ENCODE data around the gene LHPP.

Gene LHPP

DNA sequence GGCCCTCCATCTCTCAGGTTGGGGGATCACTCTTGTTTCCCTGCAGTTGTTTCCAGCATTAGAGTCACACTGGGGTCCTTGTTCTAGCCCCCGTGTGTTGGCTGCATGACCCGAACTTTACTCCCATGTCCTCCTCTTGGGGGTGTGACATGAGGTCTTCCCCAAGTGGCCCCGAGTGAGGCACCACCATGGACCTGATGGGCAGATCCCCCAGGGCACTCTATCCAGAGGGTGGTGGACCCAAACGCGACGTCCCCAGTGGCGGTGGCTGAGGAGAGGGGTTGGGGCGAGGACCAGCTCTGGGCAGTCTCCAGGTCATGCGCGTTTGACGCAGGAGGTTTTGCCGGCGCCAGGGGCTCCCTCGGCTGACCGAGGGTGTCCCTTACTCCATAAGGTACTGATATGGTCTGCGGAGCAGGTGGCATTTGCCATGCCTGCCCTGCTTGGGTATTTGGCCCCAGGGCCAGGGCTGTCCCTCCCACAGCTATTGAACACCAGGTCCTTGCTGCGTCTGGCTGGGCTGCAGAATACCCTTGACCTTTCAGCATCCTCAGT is 131.9 kb downstream of the LHPP start:
- Histone ChIP-seq H3F3A (ENCODE audit: insufficient read depth, low read length) (no peaks in the 10 kb centered on the region), H3K4me3 (ENCODE audit: low read depth, low read length, poor library complexity, severe bottlenecking) (no peak overlapping the region), H3K9me3 (ENCODE audit: low read length) (no peaks in the 10 kb centered on the region), H3K9me2 (ENCODE audit: low read depth, low read length) (no peaks in the 10 kb centered on the region), H3K79me2 (ENCODE audit: insufficient read depth, low read length) (no peaks in the 10 kb centered on the region), H3K27ac (ENCODE audit: low read depth, low read length, poor library complexity, severe bottlenecking) (no peak overlapping the region), H3K36me3 (ENCODE audit: insufficient read depth, low read length) (no peaks in the 10 kb centered on the region), H3K4me2 (ENCODE audit: low read length) (no peak overlapping the region), H2AFZ (ENCODE audit: low read length) (no peak overlapping the region), H4K20me1 (ENCODE audit: insufficient read depth, low read length) (no peaks in the 10 kb centered on the region), H3K4me1 (ENCODE audit: insufficient read depth, low read length, severe bottlenecking) (peaks cover 24% of the 10 kb centered on the region), H3K9ac (ENCODE audit: low read length) (no peak overlapping the region), H3K27me3 (ENCODE audit: insufficient read depth, low read length) (no peaks in the 10 kb centered on the region; the same call in 1 of the 2 replicates)
- TF ChIP-seq, protein P1, sequence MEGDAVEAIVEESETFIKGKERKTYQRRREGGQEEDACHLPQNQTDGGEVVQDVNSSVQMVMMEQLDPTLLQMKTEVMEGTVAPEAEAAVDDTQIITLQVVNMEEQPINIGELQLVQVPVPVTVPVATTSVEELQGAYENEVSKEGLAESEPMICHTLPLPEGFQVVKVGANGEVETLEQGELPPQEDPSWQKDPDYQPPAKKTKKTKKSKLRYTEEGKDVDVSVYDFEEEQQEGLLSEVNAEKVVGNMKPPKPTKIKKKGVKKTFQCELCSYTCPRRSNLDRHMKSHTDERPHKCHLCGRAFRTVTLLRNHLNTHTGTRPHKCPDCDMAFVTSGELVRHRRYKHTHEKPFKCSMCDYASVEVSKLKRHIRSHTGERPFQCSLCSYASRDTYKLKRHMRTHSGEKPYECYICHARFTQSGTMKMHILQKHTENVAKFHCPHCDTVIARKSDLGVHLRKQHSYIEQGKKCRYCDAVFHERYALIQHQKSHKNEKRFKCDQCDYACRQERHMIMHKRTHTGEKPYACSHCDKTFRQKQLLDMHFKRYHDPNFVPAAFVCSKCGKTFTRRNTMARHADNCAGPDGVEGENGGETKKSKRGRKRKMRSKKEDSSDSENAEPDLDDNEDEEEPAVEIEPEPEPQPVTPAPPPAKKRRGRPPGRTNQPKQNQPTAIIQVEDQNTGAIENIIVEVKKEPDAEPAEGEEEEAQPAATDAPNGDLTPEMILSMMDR (IDR thresholded peaks at IDR 0.05; ENCODE audit: low read length) = no peak
- TF ChIP-seq EZH2 (IDR thresholded peaks at IDR 0.05; ENCODE audit: borderline replicate concordance, low read length) = no peak

DNA sequence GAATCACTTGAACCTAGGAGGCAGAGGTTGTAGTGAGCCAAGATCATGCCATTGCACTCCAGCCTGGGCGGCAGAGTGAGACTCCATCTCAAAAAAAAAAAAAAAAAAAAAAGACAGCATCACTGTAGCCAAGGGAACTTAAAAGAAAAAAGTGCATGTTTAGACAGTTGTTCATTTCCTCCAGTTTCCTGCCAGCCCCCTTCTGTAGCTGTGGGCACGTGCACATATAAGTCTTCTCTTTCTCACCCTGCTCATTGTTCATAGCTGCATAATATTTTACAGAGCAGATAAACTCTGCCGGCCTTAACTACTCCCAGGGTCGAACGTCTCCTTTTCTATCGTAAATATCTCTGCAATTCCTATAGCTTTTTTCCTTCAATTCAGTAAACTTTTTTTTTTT is 132.6 kb downstream of the LHPP start:
- Histone ChIP-seq H3K27me3 (ENCODE audit: insufficient read depth, low read length) (no peaks in the 10 kb centered on the region; the same call in 1 of the 2 replicates), H4K20me1 (ENCODE audit: insufficient read depth, low read length) (no peaks in the 10 kb centered on the region), H2AFZ (ENCODE audit: low read length) (no peak overlapping the region), H3K4me2 (ENCODE audit: low read length) (no peak overlapping the region), H3K4me3 (ENCODE audit: low read depth, low read length, poor library complexity, severe bottlenecking) (no peak overlapping the region), H3K27ac (ENCODE audit: low read depth, low read length, poor library complexity, severe bottlenecking) (no peak overlapping the region), H3K36me3 (ENCODE audit: insufficient read depth, low read length) (no peaks in the 10 kb centered on the region), H3K9ac (ENCODE audit: low read length) (no peak overlapping the region), H3K4me1 (ENCODE audit: insufficient read depth, low read length, severe bottlenecking) (peaks cover 26% of the 10 kb centered on the region), H3F3A (ENCODE audit: insufficient read depth, low read length) (no peaks in the 10 kb centered on the region), H3K79me2 (ENCODE audit: insufficient read depth, low read length) (no peaks in the 10 kb centered on the region), H3K9me2 (ENCODE audit: low read depth, low read length) (no peaks in the 10 kb centered on the region), H3K9me3 (ENCODE audit: low read length) (no peaks in the 10 kb centered on the region)
- TF ChIP-seq, protein P1 (IDR thresholded peaks at IDR 0.05; ENCODE audit: low read length) = no peak
- TF ChIP-seq EZH2 (IDR thresholded peaks at IDR 0.05; ENCODE audit: borderline replicate concordance, low read length) = no peak

DNA sequence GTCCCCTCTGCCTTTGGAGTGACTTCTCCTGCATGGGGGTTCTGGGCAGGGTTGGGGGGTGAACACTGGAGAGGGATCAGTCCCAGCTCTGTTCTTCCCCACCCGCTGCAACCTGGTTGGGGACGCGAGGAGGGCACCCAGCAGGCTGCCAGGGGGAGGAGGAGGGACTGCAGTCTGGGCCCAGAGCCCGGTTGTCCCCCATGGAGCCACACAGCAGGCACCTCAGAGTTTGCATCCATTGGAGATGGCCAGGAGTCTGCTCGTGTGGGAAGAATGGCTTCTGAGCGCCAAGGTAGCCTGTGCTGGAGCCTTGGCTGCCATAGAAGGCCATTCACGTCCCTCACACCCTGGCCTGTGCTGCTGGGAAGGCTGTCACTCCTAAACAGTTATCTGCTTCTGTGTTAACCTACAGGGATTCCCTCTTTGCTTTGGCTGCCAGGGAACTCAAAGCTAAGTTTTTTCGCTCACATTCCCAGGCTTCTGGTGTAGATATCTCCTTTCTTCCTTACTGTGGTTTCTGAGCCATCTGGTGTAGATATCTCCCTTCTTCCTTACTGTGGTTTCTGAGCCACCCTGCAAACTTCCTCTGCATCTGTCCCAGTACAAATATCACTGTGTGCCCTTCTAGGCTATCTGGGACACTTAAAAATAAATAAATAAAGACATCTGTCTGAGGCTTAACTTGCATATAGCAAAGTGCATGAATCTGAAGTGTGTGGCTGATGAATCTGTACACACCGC is 133.7 kb downstream of the LHPP start:
- TF ChIP-seq EZH2 (IDR thresholded peaks at IDR 0.05; ENCODE audit: borderline replicate concordance, low read length) = no peak
- TF ChIP-seq, protein P1 (IDR thresholded peaks at IDR 0.05; ENCODE audit: low read length) = no peak
- no peak overlapping the region for H2AFZ ChIP-seq (ENCODE audit: low read length)
- no peaks in the 10 kb centered on the region; the same call in 1 of the 2 replicates for H3K27me3 ChIP-seq (ENCODE audit: insufficient read depth, low read length)
- no peak overlapping the region for H3K4me3 ChIP-seq (ENCODE audit: low read depth, low read length, poor library complexity, severe bottlenecking)
- no peaks in the 10 kb centered on the region for H3F3A ChIP-seq (ENCODE audit: insufficient read depth, low read length)
- H3K27ac ChIP-seq (ENCODE audit: low read depth, low read length, poor library complexity, severe bottlenecking) = peak overlapping the region; percentile 5
- H3K36me3 ChIP-seq (ENCODE audit: insufficient read depth, low read length) = no peaks in the 10 kb centered on the region
- no peak overlapping the region for H3K9ac ChIP-seq (ENCODE audit: low read length)
- H3K79me2 ChIP-seq (ENCODE audit: insufficient read depth, low read length) = no peaks in the 10 kb centered on the region
- peaks cover 37% of the 10 kb centered on the region for H3K4me1 ChIP-seq (ENCODE audit: insufficient read depth, low read length, severe bottlenecking)
- no peaks in the 10 kb centered on the region for H3K9me2 ChIP-seq (ENCODE audit: low read depth, low read length)
- no peak overlapping the region for H3K4me2 ChIP-seq (ENCODE audit: low read length)
- no peaks in the 10 kb centered on the region for H4K20me1 ChIP-seq (ENCODE audit: insufficient read depth, low read length)
- H3K9me3 ChIP-seq (ENCODE audit: low read length) = no peaks in the 10 kb centered on the region
